ENCODE measurements around the gene RELL1.

Gene RELL1

GRCh38 chr4:37594099-37594498 is 92.1 kb downstream of the RELL1 start:
- DNase-seq = no peak

GRCh38 chr4:37591349-37591748 is 94.8 kb downstream of the RELL1 start:
- DNase-seq = no peak

GRCh38 chr4:37590016-37590415 is 96.2 kb downstream of the RELL1 start:
- no peak for DNase-seq

- DNase-seq = no peak
Observed at GRCh38 chr4:37588150-37588549, 98.0 kb downstream of the RELL1 start.

- DNase-seq = no peak
Observed at GRCh38 chr4:37586194-37586593, 100.0 kb downstream of the RELL1 start.

- no peak for DNase-seq
Observed at GRCh38 chr4:37584493-37585060, 101.6 kb downstream of the RELL1 start.

GRCh38 chr4:37584071-37584470 is 102.1 kb downstream of the RELL1 start:
- DNase-seq = no peak

- no peak for DNase-seq
Observed at GRCh38 chr4:37573566-37573965, 112.6 kb downstream of the RELL1 start.

- DNase-seq = peak; percentile 48
Observed at GRCh38 chr4:37568489-37568888, 117.7 kb downstream of the RELL1 start.

- no peak for DNase-seq
Observed at GRCh38 chr4:37567836-37568235, 118.3 kb downstream of the RELL1 start.

- DNase-seq = no peak
Observed at GRCh38 chr4:37562592-37562991, 123.6 kb downstream of the RELL1 start.

- DNase-seq = peak; percentile 27
Observed at GRCh38 chr4:37561803-37562207, 124.4 kb downstream of the RELL1 start.

- no peak for DNase-seq
Observed at GRCh38 chr4:37561196-37561802, 124.9 kb downstream of the RELL1 start.
